ENCODE data around the gene VSX1.

The VSX1 gene

DNA sequence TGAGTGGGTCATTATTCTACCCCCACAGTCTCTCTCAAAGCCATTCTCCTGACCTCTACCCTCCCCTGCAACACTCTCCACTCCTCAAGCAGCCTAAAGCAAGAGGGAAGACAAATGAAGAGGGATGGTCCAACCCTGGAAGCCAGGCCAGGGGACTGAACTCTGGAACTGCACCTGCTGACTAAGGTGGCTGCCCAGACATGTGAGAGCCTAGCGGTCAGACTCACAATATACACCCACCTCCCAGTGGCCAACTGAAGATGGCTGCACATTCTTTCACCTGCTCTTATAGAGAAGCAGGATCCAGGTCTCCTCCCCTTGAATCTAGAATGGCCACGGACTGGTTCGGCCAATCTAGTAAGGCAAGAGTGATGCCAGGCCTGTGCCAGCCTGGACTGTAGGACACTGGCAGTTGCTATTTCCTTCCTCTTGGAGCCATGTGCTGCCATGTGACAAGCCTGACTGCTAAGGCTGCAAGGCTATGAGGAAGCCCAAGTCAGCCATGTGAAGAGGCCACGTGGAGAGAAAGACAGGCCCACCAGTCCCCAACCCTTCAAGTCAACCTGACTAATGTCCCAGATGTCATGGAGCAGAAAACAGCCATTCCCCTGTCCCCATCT, 55.8 kb downstream of the VSX1 start:
- TF ChIP-seq, protein P1, sequence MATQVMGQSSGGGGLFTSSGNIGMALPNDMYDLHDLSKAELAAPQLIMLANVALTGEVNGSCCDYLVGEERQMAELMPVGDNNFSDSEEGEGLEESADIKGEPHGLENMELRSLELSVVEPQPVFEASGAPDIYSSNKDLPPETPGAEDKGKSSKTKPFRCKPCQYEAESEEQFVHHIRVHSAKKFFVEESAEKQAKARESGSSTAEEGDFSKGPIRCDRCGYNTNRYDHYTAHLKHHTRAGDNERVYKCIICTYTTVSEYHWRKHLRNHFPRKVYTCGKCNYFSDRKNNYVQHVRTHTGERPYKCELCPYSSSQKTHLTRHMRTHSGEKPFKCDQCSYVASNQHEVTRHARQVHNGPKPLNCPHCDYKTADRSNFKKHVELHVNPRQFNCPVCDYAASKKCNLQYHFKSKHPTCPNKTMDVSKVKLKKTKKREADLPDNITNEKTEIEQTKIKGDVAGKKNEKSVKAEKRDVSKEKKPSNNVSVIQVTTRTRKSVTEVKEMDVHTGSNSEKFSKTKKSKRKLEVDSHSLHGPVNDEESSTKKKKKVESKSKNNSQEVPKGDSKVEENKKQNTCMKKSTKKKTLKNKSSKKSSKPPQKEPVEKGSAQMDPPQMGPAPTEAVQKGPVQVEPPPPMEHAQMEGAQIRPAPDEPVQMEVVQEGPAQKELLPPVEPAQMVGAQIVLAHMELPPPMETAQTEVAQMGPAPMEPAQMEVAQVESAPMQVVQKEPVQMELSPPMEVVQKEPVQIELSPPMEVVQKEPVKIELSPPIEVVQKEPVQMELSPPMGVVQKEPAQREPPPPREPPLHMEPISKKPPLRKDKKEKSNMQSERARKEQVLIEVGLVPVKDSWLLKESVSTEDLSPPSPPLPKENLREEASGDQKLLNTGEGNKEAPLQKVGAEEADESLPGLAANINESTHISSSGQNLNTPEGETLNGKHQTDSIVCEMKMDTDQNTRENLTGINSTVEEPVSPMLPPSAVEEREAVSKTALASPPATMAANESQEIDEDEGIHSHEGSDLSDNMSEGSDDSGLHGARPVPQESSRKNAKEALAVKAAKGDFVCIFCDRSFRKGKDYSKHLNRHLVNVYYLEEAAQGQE (IDR thresholded peaks at IDR 0.05; ENCODE audit: insufficient read depth in 1 of 2, low read depth in 2 of 2, low read length in 2 of 2): no peak
- TF ChIP-seq TAF1 (IDR thresholded peaks at IDR 0.05; ENCODE audit: borderline replicate concordance, insufficient read depth, low read length) (no peak), SIN3A (IDR thresholded peaks at IDR 0.05; ENCODE audit: borderline replicate concordance, insufficient read depth, low read length) (no peak), POLR2AphosphoS5 (IDR thresholded peaks at IDR 0.05; ENCODE audit: low read depth, low read length) (no peak), FOXP2 (optimal IDR thresholded peaks at IDR 0.05; ENCODE audit: borderline replicate concordance, extremely low read depth, extremely low read length, insufficient read depth) (no peak)

Data from PFSK-1 (cell line).